SKM-1 (cell line): ENCODE results near the gene SDK1.
"Not testable (repeated sequence)": the region's sequence is repeated elsewhere in the genome, so short reads cannot be mapped to it uniquely, and the experiment has no call there.

ENCODE experiments used
- DNase-seq: peaks from one replicate; lab custom pipeline; 2025; ENCODE audit not compliant: unreplicated experiment; lab: John Stamatoyannopoulos, UW

Gene SDK1

GRCh38 chr7:3575753-3576531 is 274.9 kb downstream of the SDK1 start:
- no peak for DNase-seq

GRCh38 chr7:3578399-3578798 is 277.3 kb downstream of the SDK1 start:
- no peak for DNase-seq

- DNase-seq, result no peak
Observed at GRCh38 chr7:3579638-3580219, 278.7 kb downstream of the SDK1 start.

GRCh38 chr7:3582145-3582544 is 281.1 kb downstream of the SDK1 start:
- not testable (repeated sequence) for DNase-seq

- no peak for DNase-seq
Observed at GRCh38 chr7:3585826-3586225, 284.8 kb downstream of the SDK1 start.

- no peak for DNase-seq
Observed at GRCh38 chr7:3588341-3588740, 287.3 kb downstream of the SDK1 start.

GRCh38 chr7:3589752-3590151 is 288.7 kb downstream of the SDK1 start:
- DNase-seq, result no peak

- no peak for DNase-seq
Observed at GRCh38 chr7:3591219-3591618, 290.2 kb downstream of the SDK1 start.

GRCh38 chr7:3591944-3592343 is 290.9 kb downstream of the SDK1 start:
- no peak for DNase-seq

GRCh38 chr7:3592401-3593134 is 291.5 kb downstream of the SDK1 start:
- DNase-seq, result no peak

GRCh38 chr7:3594901-3595300 is 293.8 kb downstream of the SDK1 start:
- no peak for DNase-seq

- DNase-seq, result no peak
Observed at GRCh38 chr7:3598854-3599253, 297.8 kb downstream of the SDK1 start.

GRCh38 chr7:3605222-3605621 is 304.2 kb downstream of the SDK1 start:
- no peak for DNase-seq

GRCh38 chr7:3606436-3606835 is 305.4 kb downstream of the SDK1 start:
- DNase-seq, result no peak

- no peak for DNase-seq
Observed at GRCh38 chr7:3607847-3608246, 306.8 kb downstream of the SDK1 start.

GRCh38 chr7:3616306-3616705 is 315.3 kb downstream of the SDK1 start:
- no peak for DNase-seq

GRCh38 chr7:3630081-3630480 is 329.0 kb downstream of the SDK1 start:
- no peak for DNase-seq

GRCh38 chr7:3634396-3634795 is 333.3 kb downstream of the SDK1 start:
- no peak for DNase-seq

GRCh38 chr7:3636131-3636860 is 335.2 kb downstream of the SDK1 start:
- DNase-seq, result no peak

GRCh38 chr7:3639253-3639652 is 338.2 kb downstream of the SDK1 start:
- no peak for DNase-seq

- no peak for DNase-seq
Observed at GRCh38 chr7:3641582-3641981, 340.5 kb downstream of the SDK1 start.
